Left renal cortex interstitium (tissue), 4 donors: ENCODE results near the gene CD99L2. TPM values are rescaled to one million over a fixed set of nuclear protein-coding genes. Genes with fewer than 3 reads are reported as not detected.

ENCODE experiments used
- DNase-seq, 4 donors: peaks; one replicate each; pipeline ENCODE4 v3.0.0-alpha.2; 2013; ENCODE audit warnings: low read depth in 4 of 4, low spot score in 2 of 4, missing footprints in 1 of 4
- polyA plus RNA-seq, 4 donors: library from polyadenylated mRNA; unstranded; fragments of 120-200 nt; gene quantifications; one replicate each; pipeline ENCODE4 v1.2.1, GENCODE V29; 2013; ENCODE audit not compliant: insufficient read length in 4 of 4

Gene CD99L2
- polyA plus RNA-seq, 4 donors, result 39.1 to 48.2 (median 43.6) TPM

DNA sequence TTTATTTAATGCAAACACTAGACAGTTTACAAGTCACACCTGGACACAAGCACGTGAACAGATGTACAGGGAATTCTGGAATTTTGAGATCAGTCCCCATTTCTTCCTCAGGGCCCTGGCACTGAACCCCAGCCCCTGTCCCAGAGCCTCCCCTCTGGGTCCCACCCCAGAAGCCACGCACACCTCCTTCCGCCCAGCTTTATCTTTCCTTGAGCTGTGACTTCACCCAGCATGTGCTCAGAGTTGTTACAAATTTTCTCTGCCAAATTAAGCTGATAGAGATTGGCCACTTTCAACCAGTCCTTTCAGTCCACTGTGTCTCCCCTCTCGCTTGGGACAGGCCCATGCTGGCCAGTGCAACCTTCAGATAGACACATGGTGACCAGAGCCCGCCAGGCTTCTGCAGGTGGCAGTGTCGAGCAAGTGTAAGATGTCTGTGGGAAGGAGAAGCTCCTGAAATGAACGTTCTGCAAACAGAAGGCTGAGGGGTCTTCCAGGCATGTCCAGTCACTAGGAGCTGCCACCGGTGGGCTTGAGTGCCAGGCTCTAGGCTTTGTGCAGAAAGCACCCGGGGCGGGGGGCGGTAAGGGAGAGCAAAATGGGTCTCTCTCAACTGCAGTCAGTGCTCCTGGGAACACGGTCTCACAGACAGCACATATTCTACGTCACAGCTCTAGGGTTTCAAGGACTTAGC is 132.0 kb downstream of the CD99L2 start:
- DNase-seq, result no peak

DNA sequence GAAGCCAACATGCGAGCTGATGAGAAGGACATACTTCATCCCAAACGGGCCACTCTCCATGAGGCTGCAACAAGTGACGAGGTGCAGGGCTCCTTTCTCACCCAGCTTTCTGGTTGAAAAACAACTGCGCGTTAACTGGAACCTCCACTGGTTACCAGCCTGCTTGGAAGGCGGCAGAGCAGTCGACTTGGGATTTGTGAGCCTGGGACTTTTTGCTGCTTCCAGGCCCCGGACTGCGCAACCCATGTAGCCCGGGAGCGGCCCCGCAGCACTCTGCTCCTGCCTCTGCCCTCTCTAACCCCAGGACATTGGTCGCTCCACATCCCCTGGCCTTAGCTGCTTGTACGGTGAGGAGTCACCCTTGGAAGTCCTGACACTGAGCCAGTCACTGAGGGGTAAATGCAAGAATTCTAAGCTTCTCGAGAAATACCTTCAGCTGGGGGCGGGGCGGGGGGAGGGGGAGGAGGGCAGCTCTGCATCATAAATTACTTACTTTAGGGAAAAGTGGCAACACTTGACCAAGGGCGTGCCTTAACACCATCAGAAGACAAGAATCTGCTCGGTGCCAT is 132.6 kb downstream of the CD99L2 start:
- no peak for DNase-seq

DNA sequence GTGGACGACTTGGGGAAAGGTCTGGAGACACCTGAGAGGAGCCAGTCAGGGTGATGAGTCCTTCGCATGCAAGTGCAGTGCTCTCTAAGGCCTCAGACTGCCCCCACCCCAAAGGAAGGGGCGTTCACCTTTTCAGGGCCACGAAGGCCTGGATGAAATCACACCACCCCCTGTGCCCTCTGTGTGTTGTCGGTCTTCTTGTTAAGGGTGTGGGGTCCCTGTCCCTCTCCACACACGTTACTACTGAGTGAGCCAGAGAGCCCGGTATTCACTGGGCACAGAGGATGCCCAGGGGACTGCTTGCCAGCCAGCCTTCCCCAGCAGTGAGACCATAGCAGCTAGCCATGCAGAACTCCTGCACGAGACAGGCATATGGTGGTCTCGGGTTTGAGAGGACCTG is 133.2 kb downstream of the CD99L2 start:
- DNase-seq, result no peak

DNA sequence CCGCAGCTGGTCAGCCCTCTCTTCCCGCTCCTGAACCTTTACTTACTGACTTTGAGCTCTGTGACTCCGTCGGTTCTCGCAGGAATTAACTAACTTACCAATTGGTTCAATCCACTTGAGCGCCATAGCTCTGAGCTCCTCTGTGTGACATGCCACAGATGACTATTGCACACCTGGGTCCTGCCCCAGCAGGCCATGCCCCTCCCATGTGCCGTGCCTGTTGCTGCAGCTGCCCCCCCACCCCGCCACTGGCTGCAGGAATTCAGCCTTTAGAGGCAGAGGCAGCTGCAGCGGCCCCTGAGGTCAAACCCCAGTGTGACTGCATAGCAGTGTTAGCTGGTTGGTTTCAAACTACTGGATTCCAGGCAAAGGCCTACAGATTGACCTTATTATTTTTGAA is 134.7 kb downstream of the CD99L2 start:
- DNase-seq, result no peak

DNA sequence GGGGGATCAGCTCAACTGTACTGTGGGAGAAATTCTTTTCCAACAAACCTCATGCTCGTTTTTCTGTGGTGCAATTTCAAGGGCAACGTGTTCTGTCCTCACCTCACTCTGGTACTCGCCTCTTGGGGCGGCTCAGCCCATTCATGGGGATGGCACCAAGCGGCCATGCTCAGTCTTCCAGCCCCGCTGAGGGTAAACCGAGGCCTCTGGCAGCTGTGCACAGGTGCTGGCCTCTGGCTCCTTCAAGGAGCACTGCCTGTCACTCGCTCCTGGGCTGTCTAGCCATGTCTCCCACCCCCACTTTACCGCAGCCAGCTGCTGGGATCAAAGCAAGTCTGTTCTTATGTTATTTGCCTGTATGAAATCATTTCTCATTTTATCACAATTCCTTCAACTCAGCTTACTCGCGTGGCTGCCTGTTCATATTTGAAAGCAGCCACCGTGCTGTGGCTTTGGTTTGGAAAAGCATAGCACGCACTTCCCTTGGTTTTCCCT is 135.1 kb downstream of the CD99L2 start:
- DNase-seq, result no peak

DNA sequence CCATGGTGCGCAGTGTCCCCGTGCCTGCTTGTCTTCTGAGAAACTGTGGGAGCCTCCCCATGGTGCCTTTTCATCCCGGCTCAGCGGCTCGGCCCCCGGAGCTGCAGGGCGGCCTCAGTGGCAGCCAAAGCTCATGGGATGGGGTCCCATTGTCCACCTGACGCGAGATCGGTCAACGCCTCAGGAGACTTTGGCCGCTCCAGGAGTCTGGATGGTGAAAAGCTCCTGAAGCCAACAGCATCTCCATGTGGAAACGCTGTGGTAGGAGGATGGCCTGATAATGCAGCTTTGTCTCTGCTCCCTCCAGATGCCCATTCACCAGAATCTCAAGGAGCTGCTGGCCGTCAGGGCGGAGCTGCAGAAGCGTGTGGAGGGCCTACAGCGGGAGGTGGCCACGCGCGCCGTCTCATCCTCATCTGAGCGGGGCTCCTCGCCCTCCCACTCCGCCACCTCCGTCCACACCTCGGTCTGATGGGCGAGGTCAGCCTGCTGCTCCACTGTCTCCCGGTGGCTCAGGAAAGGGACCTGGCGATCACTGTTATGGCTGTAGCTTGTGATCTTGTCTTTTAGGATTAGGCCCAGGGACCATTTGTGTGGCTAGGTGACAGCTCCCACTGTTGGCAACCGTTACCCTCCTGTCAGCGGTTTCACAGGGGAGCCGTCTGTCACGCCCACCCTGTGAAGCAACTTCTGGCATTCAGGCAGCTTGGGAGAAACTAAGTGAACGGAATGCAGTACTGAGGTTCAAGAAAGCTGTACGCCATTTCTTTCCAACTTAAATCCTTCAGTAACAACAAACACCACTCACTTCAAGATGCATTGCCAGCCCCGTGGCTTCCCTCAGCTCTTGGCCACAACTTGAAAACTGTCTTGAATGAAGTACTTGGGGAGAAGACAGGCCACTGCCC is 136.0 kb downstream of the CD99L2 start:
- DNase-seq, result no peak

DNA sequence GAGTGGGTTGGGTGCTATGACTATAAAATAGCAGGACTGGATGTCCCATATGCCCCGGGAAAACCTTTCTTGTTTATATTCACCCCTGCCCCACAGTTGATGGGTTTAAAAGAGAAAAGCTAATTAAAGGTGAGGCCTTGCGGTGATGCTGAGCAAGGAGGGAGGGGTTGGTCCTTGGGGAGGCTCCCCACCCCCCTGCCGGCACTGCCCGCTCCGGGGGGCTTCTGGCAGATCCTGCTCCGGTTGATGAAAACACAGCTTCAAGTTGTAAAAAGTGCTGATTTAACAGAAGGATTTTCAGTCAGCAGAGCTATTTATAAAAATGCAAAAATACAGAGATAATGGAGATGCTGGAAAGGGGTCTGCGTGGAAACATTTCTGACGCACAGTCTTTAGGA is 136.7 kb downstream of the CD99L2 start:
- no peak for DNase-seq

DNA sequence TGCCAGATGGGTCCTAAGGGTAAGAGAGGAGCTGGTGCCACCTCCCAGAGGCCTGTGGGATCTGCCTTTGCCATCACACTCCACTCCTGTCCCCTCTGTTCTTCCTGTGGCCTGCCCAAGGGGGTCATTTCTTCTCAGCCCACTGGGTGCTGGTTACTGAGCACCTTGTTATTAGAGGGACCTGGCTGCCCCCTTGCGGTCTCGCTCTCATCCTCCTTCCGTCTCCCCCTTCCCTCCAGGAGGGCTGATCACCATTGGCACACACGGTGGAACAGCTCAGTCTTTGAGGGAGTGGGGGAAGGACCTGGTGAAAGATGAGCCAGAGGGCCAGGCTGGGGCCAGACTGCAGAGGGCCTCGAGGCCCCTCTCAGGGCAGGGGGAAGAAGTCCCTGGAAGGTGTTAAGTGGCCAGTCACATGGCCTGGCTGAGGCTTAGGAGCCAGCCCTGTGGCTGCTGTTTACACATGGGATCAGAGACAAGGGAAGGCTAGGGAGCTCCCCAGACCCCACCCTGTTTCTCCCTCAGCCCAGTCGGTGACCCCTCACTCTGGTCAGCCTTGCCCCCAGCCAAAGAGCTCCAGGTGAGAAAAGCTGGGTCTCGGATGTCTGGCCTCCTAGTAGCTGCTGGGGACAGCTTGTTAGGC is 137.2 kb downstream of the CD99L2 start:
- no peak for DNase-seq

DNA sequence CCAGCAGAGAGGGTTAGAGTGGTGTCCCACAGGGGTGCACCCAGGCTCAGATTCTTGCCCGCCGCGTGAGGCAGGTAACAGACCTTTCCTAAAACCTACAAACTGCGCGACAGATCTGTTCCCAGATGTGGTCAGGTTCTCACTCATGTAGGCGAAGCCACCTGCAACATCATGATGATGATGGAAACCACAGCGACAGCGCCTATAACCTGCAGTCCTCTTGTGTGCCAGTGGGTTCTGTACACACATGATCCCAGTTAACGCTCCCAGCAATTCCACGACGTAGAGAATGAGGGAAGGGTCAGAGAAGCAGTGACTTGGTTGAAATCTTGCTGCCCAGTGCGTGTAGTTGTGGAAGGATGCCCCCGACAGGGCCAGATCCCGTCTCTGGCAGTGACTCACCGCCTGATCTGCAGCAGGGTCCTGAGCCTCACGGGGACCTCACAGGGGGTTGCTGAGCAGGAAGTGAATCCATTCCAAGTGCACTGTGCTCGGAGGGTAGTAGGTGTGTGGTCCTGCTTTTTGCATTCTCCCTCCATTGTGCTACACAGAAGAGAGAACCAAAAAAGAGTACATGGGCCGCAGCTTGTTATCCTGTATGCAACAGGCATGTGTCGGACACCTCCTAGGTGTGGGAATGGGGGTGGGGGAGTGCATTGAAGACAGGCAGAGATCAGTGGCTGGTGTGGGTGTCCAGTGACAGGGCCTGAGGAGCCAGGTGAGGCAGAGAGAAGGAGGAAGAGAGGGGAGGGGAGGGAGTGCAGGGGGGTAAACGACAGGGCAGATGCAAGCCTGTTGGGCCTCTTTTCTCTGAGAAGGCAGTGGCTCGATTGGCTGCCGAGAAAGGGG is 138.7 kb downstream of the CD99L2 start:
- no peak for DNase-seq

DNA sequence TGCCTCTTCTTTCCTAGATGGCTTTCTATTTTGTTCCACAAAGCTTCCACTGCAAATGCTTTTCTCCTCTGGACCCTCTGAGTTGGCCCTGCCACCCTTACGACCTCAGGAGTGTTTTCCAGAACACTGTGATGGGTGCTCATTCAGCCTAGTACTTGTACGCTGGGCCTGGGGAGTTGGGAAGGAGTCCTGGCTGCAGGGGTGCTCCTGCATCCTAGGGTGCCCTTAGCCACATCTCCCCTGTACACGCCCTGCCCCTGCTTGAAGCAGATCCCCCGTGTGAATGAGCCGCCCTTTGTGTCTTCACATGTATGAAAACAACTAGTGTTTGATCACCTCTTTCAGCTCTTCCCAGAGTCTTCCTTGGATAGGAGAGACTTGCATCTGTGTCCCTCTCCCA is 141.1 kb downstream of the CD99L2 start:
- no peak for DNase-seq

DNA sequence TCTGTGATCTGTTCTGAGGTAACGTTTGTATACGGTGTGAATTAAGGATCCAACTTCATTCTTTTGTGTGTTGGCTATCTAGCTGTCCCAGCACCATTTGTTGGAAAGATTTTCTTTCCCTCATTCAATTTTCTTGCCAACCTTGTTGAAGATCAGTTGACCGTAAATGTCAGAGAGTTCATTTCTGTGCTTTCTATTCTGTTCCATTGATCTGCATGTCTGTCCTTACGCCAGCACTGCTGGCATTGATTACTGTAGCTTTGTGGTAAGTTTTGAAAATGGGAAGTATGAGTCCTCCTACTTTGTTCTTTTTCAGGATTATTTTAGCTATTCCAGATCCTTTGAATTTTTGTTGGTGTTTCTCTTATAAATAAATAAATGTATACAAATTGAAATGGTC is 144.5 kb downstream of the CD99L2 start:
- DNase-seq, result no peak

DNA sequence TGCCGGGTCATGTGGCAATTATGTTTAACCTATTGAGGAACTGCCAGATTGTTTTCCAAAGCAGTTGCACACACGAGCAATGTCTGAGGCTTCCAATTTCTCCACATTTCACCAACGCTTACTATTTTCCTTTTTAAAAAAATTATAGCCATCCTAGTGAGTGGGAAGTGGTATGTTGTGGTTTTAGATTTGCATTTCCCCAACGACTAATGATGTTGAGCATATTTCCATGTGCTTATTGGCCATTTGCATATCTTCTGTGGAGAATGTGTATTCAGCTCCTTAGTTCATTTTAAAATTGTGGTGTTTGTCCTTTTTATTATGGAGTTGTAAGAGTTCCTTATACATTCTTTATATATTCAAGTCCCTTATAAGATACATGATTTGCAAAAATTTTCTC is 145.1 kb downstream of the CD99L2 start:
- no peak for DNase-seq

DNA sequence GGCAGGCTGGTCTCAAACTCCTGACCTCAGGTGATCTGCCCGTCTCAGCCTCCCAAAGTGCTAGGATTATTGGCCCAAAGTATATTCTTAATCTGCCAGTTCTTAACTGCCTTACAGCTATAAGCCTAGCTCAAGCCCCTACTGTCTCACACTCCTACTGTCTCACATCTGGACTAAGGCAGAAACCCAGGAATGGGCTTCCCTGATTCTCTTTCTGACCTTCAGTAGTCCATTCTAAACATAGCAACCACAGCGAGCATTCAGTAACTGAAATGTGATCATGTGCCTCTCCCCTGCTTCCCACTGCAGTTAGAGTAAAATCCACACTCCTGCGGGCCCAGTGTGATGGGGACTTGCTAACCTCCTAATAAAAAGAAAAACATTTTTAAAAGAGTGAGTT is 146.3 kb downstream of the CD99L2 start:
- DNase-seq, result no peak

DNA sequence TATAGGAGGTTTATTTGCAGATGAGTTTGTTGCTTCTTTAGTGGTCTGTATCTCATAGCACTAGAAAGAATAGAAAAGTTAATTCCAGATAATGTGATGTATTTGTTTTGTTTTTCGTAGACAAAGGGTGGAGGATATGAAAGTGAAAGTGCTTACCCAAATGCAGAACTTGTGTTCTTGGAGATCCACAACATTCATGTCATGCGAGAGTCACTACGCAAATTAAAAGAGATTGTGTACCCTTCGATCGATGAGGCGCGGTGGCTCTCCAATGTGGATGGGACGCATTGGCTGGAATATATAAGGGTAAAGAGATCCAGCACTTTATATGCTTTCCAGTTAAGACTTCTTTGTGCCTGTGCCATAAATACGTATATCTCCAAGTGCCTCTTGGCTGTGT is 162.0 kb downstream of the CD99L2 start:
- no peak for DNase-seq

DNA sequence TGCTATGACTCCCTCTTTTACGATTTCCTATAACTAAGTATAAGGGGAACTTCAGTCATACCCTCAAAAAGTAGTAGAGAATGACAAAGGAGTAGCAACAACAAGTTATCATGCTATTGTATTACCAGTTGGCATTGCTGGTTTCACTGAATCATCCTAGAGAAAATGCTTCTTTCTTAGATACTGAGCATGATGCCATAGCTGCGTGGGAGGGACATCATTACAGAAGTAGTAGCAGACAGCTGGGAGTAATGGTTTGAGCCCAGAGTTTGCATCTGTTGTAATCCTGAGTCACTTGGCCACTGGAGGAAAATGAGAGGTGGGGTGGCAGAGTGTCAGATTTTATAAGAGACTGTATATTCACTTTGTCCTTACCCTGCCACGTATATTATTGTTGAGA is 166.7 kb downstream of the CD99L2 start:
- DNase-seq, result no peak

DNA sequence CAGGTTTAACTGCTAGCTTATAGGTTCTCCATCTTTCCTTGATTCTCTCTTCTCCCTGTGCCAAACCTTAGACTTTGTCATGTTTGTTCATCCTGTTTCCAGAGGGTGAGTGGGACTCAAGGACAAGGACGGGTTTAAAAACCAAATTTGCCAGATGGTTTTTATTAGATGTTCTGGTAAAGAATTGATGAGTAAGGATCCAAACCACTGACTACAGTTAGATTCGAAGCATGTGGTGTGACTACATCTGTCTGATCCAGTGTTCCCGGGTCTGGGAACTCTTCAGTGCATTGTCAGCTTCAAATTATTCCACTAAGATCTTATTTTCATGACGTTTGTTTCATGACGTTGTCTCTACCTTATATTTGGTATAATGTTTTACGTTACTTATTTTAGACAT is 167.7 kb downstream of the CD99L2 start:
- no peak for DNase-seq

DNA sequence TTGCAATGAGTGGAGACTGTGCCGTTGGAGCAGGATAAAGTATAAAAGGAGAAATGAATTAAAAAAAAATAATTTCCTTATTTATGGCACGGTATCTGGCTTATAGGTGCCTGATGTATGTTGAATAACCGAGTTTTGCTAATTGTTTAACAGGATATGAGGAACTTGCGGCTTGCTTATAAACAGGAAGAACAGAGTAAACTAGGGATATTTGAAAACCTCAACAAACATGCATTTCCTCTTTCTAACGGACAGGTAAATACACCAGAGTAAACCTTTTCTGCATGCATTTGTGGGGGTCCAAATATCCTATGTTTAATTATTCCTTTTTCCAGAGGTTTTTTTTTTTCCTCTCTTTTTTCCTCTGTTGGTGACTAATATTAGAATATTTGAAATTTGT is 168.5 kb downstream of the CD99L2 start:
- no peak for DNase-seq

DNA sequence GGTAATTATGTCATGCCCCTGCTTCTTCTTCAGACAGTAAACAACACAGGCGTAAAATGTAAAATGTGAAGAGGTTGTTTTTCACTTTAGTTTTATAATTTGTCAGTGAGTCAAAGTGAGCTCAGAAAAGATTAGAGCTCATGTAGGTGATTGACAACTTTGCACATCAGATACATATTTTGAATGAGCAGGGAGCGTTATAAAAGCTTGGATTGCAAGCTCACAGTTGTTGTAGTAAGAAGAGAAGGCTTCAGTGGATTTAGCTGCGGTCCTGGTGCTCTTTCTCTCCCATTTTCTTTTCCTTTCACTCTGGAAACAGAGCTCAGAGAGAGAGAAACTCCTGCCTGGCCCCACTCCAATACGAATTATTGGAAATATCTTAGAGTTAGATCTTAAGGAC is 178.8 kb downstream of the CD99L2 start:
- DNase-seq, result no peak
